ENCODE results near the gene NOS2.
"Not testable (repeated sequence)": the region's sequence is repeated elsewhere in the genome, so short reads cannot be mapped to it uniquely, and the experiment has no call there.

DNA sequence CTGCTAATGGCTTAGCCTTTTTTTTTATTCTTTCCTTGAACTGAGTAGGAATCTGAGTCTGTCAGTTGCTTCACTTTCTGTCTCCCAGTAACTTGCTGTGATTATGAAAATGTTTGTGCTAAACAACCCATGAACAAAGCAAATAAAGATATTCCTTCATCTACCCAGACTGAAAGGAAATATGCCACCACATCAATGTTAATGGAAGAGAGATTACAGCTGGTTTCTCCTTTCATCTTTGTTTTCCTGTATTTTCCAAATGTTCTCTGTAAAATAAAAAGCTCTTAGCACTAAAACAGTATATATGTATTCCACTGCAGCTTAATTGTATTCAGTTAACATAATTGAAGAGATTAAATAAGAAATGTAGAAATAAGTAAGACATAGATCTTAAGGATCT is 67.6 kb downstream of the NOS2 start:
- TF ChIP-seq CTCF (IDR thresholded peaks at IDR 0.05); POLR2AphosphoS5 (IDR thresholded peaks at IDR 0.05); POLR2A (IDR thresholded peaks at IDR 0.05; ENCODE audit: low read depth); EP300 (IDR thresholded peaks at IDR 0.05): not testable (repeated sequence)

Measured in esophagus muscularis mucosa (tissue), 4 donors.